Neural cell (in vitro differentiated cells): Measurements from ENCODE around the gene COL23A1. TPM values are rescaled to one million over a fixed set of nuclear protein-coding genes. Genes with fewer than 3 reads are reported as not detected.

ENCODE experiments used
- H2AFZ ChIP-seq: fragments of 200-600, 300-800 bp; sonication (generic), shearing (Covaris generic); 2 replicates; pipeline ENCODE4 v1.6.0; 2014; ENCODE audit warnings: low read depth, mild to moderate bottlenecking, antibody characterized with exemption, low read length, moderate library complexity
- H3F3A ChIP-seq: fragments of 200-600 bp; shearing (Covaris generic); 2 replicates; pipeline ENCODE4 v1.6.1; 2016; ENCODE audit warnings: mild to moderate bottlenecking, moderate library complexity, mixed read lengths, antibody characterized with exemption, low read length; ENCODE audit not compliant: insufficient read depth, poor library complexity, severe bottlenecking
- H3K27ac ChIP-seq: fragments of 200-600, 300-800 bp; sonication (generic), shearing (Covaris generic); 2 replicates; pipeline ENCODE4 v1.5.1; 2014; ENCODE audit warnings: mild to moderate bottlenecking, low read length, moderate library complexity
- H3K27me3 ChIP-seq: fragments of 300-800, 200-600 bp; sonication (generic), shearing (Covaris generic); 2 replicates; pipeline ENCODE4 v1.6.0; 2014; ENCODE audit warnings: mild to moderate bottlenecking, low read depth, low read length, moderate library complexity; ENCODE audit not compliant: insufficient read depth
- H3K36me3 ChIP-seq: fragments of 300-800, 200-600 bp; sonication (generic), shearing (Covaris generic); 2 replicates; pipeline ENCODE4 v1.5.1; 2014; ENCODE audit warnings: mild to moderate bottlenecking, antibody characterized with exemption, low read length, moderate library complexity; ENCODE audit not compliant: insufficient read depth
- H3K4me2 ChIP-seq: fragments of 300-800, 200-600 bp; sonication (generic), shearing (Covaris generic); 2 replicates; pipeline ENCODE4 v1.6.0; 2014; ENCODE audit warnings: mild to moderate bottlenecking, low read length
- H3K4me3 ChIP-seq: fragments of 300-800, 200-600 bp; sonication (generic), shearing (Covaris generic); 2 replicates; pipeline ENCODE4 v1.5.1; 2014; ENCODE audit warnings: mild to moderate bottlenecking, low read length, moderate library complexity
- H3K79me2 ChIP-seq: fragments of 200-600 bp; shearing (Covaris generic); replicated peaks from 2 replicates; pipeline ENCODE4 v1.6.0; 2014; ENCODE audit warnings: mild to moderate bottlenecking, low read length, moderate library complexity; ENCODE audit not compliant: insufficient read depth
- H3K9ac ChIP-seq: fragments of 300-800, 200-600 bp; sonication (generic), shearing (Covaris generic); 2 replicates; pipeline ENCODE4 v1.6.1; 2016; ENCODE audit warnings: mild to moderate bottlenecking, low read length, mixed read lengths
- H3K9me2 ChIP-seq: fragments of 200-600 bp; shearing (Covaris generic); 2 replicates; pipeline ENCODE4 v1.6.1; 2016; ENCODE audit warnings: mild to moderate bottlenecking, low read length, mixed read lengths; ENCODE audit not compliant: insufficient read depth
- H3K9me3 ChIP-seq: fragments of 200-600, 300-800 bp; sonication (generic), shearing (Covaris generic); 2 replicates; pipeline ENCODE4 v1.6.1; 2016; ENCODE audit warnings: mild to moderate bottlenecking, mixed run types, low read length, moderate library complexity, mixed read lengths
- H4K20me1 ChIP-seq: fragments of 200-600 bp; shearing (Covaris generic); 2 replicates; pipeline ENCODE4 v1.6.1; 2016; ENCODE audit warnings: mild to moderate bottlenecking, mixed run types; ENCODE audit not compliant: insufficient read depth
- EP300 ChIP-seq: fragments of 450-650 bp; conservative IDR thresholded peaks from 2 replicates; pipeline ENCODE4 v1.6.1; 2014; ENCODE audit warnings: antibody characterized with exemption, mild to moderate bottlenecking, moderate library complexity; ENCODE audit not compliant: poor library complexity, severe bottlenecking
- EZH2 ChIP-seq: fragments of 200-600, 300-800 bp; shearing (Covaris generic), sonication (generic); IDR thresholded peaks from 2 replicates; pipeline ENCODE4 v1.6.1; 2014; ENCODE audit warnings: antibody characterized with exemption, low read length, borderline replicate concordance, mild to moderate bottlenecking; ENCODE audit not compliant: insufficient read depth, poor library complexity, severe bottlenecking
- MXI1 ChIP-seq: fragments of 450-650 bp; conservative IDR thresholded peaks from 2 replicates; pipeline ENCODE4 v1.6.1; 2014; ENCODE audit warnings: antibody characterized with exemption, mild to moderate bottlenecking; ENCODE audit not compliant: poor library complexity, severe bottlenecking
- POLR2AphosphoS5 ChIP-seq: IDR thresholded peaks from 2 replicates; pipeline ENCODE4 v1.6.1; 2012
- RAD21 ChIP-seq: fragments of 450-650 bp; conservative IDR thresholded peaks from 2 replicates; pipeline ENCODE4 v1.6.1; 2014; ENCODE audit warnings: antibody characterized with exemption, mild to moderate bottlenecking, moderate library complexity
- SMC3 ChIP-seq: fragments of 450-650 bp; conservative IDR thresholded peaks from 2 replicates; pipeline ENCODE4 v1.6.1; 2014; ENCODE audit warnings: antibody characterized with exemption, mild to moderate bottlenecking, moderate library complexity; ENCODE audit not compliant: poor library complexity
- TAF1 ChIP-seq: IDR thresholded peaks from 2 replicates; pipeline ENCODE4 v1.6.1; 2012; ENCODE audit warnings: low read depth
- polyA plus RNA-seq: library from polyadenylated mRNA; depleted of rRNA; stranded (reverse); fragments of >200 nt; gene quantifications from 2 replicates; pipeline ENCODE4 v1.2.3, GENCODE V29; 2014
- TF ChIP-seq, protein P1 (sequence below): IDR thresholded peaks from 2 replicates; pipeline ENCODE4 v1.6.1; 2012; ENCODE audit warnings: borderline replicate concordance
- TF ChIP-seq, protein P2 (sequence below): fragments of 450-650 bp; IDR thresholded peaks from 2 replicates; pipeline ENCODE4 v1.5.1; 2014; ENCODE audit warnings: antibody characterized with exemption, mild to moderate bottlenecking, moderate library complexity; ENCODE audit not compliant: poor library complexity, severe bottlenecking

Gene COL23A1
- polyA plus RNA-seq, 1 donor from 2014 or later, result not detected

DNA sequence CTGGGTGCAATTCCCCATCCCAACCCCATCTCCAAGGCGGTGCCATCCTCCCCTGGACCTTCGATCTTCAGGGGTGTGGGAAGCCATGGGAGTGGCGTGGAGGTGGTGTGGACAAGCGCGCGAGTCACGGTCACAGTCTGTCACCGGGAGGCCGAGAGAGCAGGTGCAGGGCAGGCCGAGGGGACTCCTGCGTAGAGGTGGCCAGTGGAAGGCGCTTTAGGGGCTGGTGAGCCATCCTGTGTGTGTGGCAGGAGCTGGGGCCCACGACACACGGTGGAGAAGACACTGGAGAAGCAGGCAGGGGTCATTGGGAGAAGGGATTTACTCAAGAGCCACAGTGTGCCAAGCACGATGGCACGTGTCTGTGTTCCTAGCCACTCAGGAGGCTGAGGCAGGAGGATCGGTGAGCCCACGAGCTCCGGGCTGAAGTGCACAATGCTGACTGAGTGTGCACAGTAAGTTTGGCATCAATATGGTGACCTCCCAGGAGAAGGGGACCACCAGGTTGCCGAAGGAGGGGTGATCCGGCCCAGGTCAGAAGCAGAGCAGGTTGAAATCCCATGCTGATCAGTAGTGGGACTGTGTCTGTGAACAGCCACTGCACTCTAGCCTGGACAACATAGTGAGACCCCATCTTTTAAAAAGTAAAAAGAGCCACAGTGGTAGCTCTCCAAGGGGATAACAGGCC, 212.5 kb downstream of the COL23A1 start:
- no peaks in the 10 kb centered on the region for H3K79me2 ChIP-seq
- no peaks in the 10 kb centered on the region for H4K20me1 ChIP-seq
- TF ChIP-seq POLR2AphosphoS5 (no peak), MXI1 (no peak), EP300 (no peak), SMC3 (no peak), RAD21 (no peak), EZH2 (no peak), TAF1 (no peak)
- TF ChIP-seq, protein P1, sequence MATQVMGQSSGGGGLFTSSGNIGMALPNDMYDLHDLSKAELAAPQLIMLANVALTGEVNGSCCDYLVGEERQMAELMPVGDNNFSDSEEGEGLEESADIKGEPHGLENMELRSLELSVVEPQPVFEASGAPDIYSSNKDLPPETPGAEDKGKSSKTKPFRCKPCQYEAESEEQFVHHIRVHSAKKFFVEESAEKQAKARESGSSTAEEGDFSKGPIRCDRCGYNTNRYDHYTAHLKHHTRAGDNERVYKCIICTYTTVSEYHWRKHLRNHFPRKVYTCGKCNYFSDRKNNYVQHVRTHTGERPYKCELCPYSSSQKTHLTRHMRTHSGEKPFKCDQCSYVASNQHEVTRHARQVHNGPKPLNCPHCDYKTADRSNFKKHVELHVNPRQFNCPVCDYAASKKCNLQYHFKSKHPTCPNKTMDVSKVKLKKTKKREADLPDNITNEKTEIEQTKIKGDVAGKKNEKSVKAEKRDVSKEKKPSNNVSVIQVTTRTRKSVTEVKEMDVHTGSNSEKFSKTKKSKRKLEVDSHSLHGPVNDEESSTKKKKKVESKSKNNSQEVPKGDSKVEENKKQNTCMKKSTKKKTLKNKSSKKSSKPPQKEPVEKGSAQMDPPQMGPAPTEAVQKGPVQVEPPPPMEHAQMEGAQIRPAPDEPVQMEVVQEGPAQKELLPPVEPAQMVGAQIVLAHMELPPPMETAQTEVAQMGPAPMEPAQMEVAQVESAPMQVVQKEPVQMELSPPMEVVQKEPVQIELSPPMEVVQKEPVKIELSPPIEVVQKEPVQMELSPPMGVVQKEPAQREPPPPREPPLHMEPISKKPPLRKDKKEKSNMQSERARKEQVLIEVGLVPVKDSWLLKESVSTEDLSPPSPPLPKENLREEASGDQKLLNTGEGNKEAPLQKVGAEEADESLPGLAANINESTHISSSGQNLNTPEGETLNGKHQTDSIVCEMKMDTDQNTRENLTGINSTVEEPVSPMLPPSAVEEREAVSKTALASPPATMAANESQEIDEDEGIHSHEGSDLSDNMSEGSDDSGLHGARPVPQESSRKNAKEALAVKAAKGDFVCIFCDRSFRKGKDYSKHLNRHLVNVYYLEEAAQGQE, result no peak
- TF ChIP-seq, protein P2, sequence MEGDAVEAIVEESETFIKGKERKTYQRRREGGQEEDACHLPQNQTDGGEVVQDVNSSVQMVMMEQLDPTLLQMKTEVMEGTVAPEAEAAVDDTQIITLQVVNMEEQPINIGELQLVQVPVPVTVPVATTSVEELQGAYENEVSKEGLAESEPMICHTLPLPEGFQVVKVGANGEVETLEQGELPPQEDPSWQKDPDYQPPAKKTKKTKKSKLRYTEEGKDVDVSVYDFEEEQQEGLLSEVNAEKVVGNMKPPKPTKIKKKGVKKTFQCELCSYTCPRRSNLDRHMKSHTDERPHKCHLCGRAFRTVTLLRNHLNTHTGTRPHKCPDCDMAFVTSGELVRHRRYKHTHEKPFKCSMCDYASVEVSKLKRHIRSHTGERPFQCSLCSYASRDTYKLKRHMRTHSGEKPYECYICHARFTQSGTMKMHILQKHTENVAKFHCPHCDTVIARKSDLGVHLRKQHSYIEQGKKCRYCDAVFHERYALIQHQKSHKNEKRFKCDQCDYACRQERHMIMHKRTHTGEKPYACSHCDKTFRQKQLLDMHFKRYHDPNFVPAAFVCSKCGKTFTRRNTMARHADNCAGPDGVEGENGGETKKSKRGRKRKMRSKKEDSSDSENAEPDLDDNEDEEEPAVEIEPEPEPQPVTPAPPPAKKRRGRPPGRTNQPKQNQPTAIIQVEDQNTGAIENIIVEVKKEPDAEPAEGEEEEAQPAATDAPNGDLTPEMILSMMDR, result no peak
- no peaks in the 10 kb centered on the region for H3K27me3 ChIP-seq
- no peaks in the 10 kb centered on the region for H3K9me2 ChIP-seq
- no peak overlapping the region for H3K27ac ChIP-seq
- no peak overlapping the region for H3K4me3 ChIP-seq
- H3K4me2 ChIP-seq, result no peak overlapping the region
- H3K9ac ChIP-seq, result no peak overlapping the region
- no peaks in the 10 kb centered on the region for H3K9me3 ChIP-seq
- no peaks in the 10 kb centered on the region for H3K36me3 ChIP-seq
- no peak overlapping the region for H2AFZ ChIP-seq
- H3F3A ChIP-seq, result no peaks in the 10 kb centered on the region

DNA sequence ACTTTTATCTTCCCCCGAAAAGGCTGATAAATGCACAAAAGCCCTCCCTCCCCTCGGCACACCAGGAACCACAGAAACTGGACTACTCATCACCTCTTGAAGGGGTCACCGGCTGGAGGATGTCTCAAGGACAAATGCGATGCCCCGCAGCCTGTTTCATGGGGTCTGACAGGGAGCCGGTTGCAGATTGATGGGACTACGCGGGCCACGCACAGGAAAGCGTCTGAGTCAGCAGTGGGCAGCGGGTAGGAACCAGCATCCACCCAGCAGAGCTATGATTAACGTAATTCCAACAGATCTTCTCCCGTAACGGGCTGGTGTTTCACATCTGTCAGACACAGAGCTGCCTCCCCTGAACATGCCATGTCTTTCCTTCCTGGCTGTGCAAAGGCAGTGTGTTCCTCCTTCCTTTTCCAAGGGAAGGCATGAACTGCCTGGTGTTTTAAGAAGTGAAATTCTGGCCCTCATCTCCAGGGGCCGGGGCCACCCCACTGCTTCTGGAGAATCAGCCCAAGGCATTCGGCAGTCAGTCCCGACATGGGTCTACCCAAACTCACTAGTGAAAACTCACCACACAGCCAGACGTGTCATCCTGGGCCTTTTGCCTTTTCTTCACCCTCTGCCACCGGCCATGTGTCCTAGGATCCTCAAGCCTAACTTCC, 213.1 kb downstream of the COL23A1 start:
- Histone ChIP-seq H3K9me2 (no peaks in the 10 kb centered on the region), H3K36me3 (no peaks in the 10 kb centered on the region), H3K27ac (no peak overlapping the region), H3K27me3 (no peaks in the 10 kb centered on the region), H2AFZ (no peak overlapping the region), H3K4me3 (no peak overlapping the region), H3K9ac (no peak overlapping the region), H3K79me2 (no peaks in the 10 kb centered on the region), H4K20me1 (no peaks in the 10 kb centered on the region), H3F3A (no peaks in the 10 kb centered on the region), H3K4me2 (no peak overlapping the region), H3K9me3 (no peaks in the 10 kb centered on the region)
- TF ChIP-seq POLR2AphosphoS5 (no peak), MXI1 (no peak), SMC3 (no peak), TAF1 (no peak), EP300 (no peak), EZH2 (no peak), RAD21 (no peak)
- TF ChIP-seq, protein P1, result no peak
- TF ChIP-seq, protein P2, result no peak
